Right lobe of liver (tissue), 4 donors: ENCODE results near the gene PRC1.

Experiments used
- CTCF ChIP-seq, 4 donors: fragments of 200-600 bp in 3 of 4; fragments of 450-650 bp in 1 of 4; IDR thresholded peaks; one replicate each; pipeline versions ENCODE4 v1.5.1 to v1.8.0; 2016 to 2022; ENCODE audit warnings: antibody characterized with exemption in 4 of 4, mild to moderate bottlenecking in 2 of 4
- POLR2A ChIP-seq: fragments of 450-650 bp; IDR thresholded peaks from one replicate; pipeline ENCODE4 v1.6.1; 2017; ENCODE audit warnings: antibody characterized with exemption, mild to moderate bottlenecking
- donor health status: DM: no; HTN: no; CAD: no.
- donor health status: DM: no; HTN: no; CAD: no.
- donor health status: DM: no; HTN: yes; CAD: no.

- no peak for TF ChIP-seq POLR2A
- no peak for TF ChIP-seq CTCF (IDR thresholded peaks at IDR 0.05)
These were observed 25.9 kb downstream of the PRC1 start for GRCh38 chr15:90968434-90968833.
